SK-N-SH (cell line): ENCODE results near the gene CDC14B. TPM values are rescaled to one million over a fixed set of nuclear protein-coding genes. Genes with fewer than 3 reads are reported as not detected.

Experiments
- CTCF ChIA-PET: fragments of 300-600, 350-600 bp; formaldehyde crosslinking; extraction: SDS; loops from one replicate; lab custom pipeline; 2021; lab: Yijun Ruan, JAX
- POLR2A ChIA-PET: fragments of 350-600 bp; sonication (Branson Sonifier 250); formaldehyde crosslinking; extraction: SDS; loops from one replicate; lab custom pipeline; 2020; ENCODE audit warnings: antibody characterized with exemption, inconsistent platforms; lab: Yijun Ruan, JAX
- DNase-seq: peaks from one replicate; pipeline ENCODE4 v3.0.0; 2012
- H2AFZ ChIP-seq: fragments of 200-600 bp; sonication (generic); 2 replicates; pipeline ENCODE4 v1.8.1; 2016; ENCODE audit warnings: antibody characterized with exemption, mild to moderate bottlenecking, low read depth
- H3F3A ChIP-seq: fragments of 200-600 bp; sonication (generic); replicated peaks from 2 replicates; pipeline ENCODE3; 2016; ENCODE audit warnings: antibody characterized with exemption, mild to moderate bottlenecking; ENCODE audit not compliant: insufficient read depth
- H3K27ac ChIP-seq, 2 experiments: fragments of 200-500 bp in 1 of 2; fragments of 200-600 bp in 1 of 2; sonication (Bioruptor generic) in 1 of 2; sonication (generic), shearing (Covaris generic) in 1 of 2; 2 replicates each; pipeline versions ENCODE4 v1.5.1 to v1.6.1; 2014 to 2016; ENCODE audit warnings: low read depth in 2 of 2, inconsistent platforms in 1 of 2, low read length in 1 of 2, mild to moderate bottlenecking in 1 of 2, mixed read lengths in 1 of 2
- H3K27me3 ChIP-seq: fragments of 200-600 bp; sonication (generic), shearing (Covaris generic); 2 replicates; pipeline ENCODE4 v1.6.1; 2016; ENCODE audit warnings: mixed run types; ENCODE audit not compliant: insufficient read depth
- H3K36me3 ChIP-seq, 2 experiments: fragments of 200-500 bp in 1 of 2; fragments of 200-600 bp in 1 of 2; sonication (Bioruptor generic) in 1 of 2; sonication (generic) in 1 of 2; replicated peaks in 1 of 2; 2 replicates each; pipeline versions ENCODE3 to v1.5.1; 2014 to 2016; ENCODE audit warnings: low read length in 1 of 2, mild to moderate bottlenecking in 1 of 2; ENCODE audit not compliant: insufficient read depth in 2 of 2, control insufficient read depth in 1 of 2
- H3K4me1 ChIP-seq, 2 experiments: fragments of 200-500 bp in 1 of 2; fragments of 200-600 bp in 1 of 2; sonication (Bioruptor generic) in 1 of 2; sonication (generic), shearing (Covaris generic) in 1 of 2; 2 replicates each; pipeline versions ENCODE4 v1.5.1 to v1.6.1; 2014 to 2016; ENCODE audit warnings: low read depth in 1 of 2, low read length in 1 of 2, mixed run types in 1 of 2; ENCODE audit not compliant: insufficient read depth in 2 of 2, control insufficient read depth in 1 of 2
- H3K4me2 ChIP-seq: fragments of 200-600 bp; sonication (generic), shearing (Covaris generic); 2 replicates; pipeline ENCODE4 v1.6.1; 2017; ENCODE audit warnings: mixed run types
- H3K4me3 ChIP-seq, 2 experiments: fragments of 200-500 bp in 1 of 2; fragments of 200-600 bp in 1 of 2; sonication (Bioruptor generic) in 1 of 2; sonication (generic), shearing (Covaris generic) in 1 of 2; 2 replicates each; pipeline versions ENCODE4 v1.5.1 to v1.8.1; 2014 to 2016; ENCODE audit warnings: low read depth in 2 of 2, inconsistent platforms in 1 of 2, low read length in 1 of 2, mild to moderate bottlenecking in 1 of 2, mixed read lengths in 1 of 2, moderate library complexity in 1 of 2
- H3K79me2 ChIP-seq: fragments of 200-600 bp; sonication (generic); 2 replicates; pipeline ENCODE4 v1.8.1; 2017; ENCODE audit warnings: mild to moderate bottlenecking; ENCODE audit not compliant: insufficient read depth
- H3K9ac ChIP-seq: fragments of 200-600 bp; sonication (generic); 2 replicates; pipeline ENCODE4 v1.6.1; 2017; ENCODE audit warnings: mixed run types
- H3K9me2 ChIP-seq: fragments of 200-600 bp; sonication (generic); 2 replicates; pipeline ENCODE4 v1.6.1; 2017; ENCODE audit warnings: mixed run types
- H3K9me3 ChIP-seq: fragments of 200-600 bp; sonication (generic); 2 replicates; pipeline ENCODE4 v1.6.1; 2017; ENCODE audit warnings: mixed run types, mild to moderate bottlenecking, moderate library complexity
- H4K20me1 ChIP-seq: fragments of 200-600 bp; sonication (generic); 2 replicates; pipeline ENCODE4 v1.6.1; 2017; ENCODE audit warnings: mild to moderate bottlenecking, mixed run types; ENCODE audit not compliant: insufficient read depth
- CHD2 ChIP-seq: fragments of 150-350 bp; IDR thresholded peaks from 2 replicates; pipeline ENCODE4 v1.6.1; 2018; ENCODE audit warnings: low read length; ENCODE audit not compliant: partially characterized antibody
- CTCF ChIP-seq: fragments of 200-600 bp; sonication (generic); IDR thresholded peaks from 2 replicates; pipeline ENCODE4 v1.6.1; 2017; ENCODE audit warnings: antibody characterized with exemption, mild to moderate bottlenecking, moderate library complexity
- FOSL2 ChIP-seq: IDR thresholded peaks from 2 replicates; pipeline ENCODE4 v1.4.0; 2012; ENCODE audit warnings: low read depth, mild to moderate bottlenecking, moderate library complexity, borderline replicate concordance
- GABPA ChIP-seq: IDR thresholded peaks from 2 replicates; pipeline ENCODE4 v1.4.0; 2012; ENCODE audit warnings: low read depth, mild to moderate bottlenecking
- GATA2 ChIP-seq: sonication (generic); formaldehyde crosslinking; IDR thresholded peaks from 2 replicates; pipeline ENCODE4 v1.5.0; 2020; ENCODE audit warnings: mild to moderate bottlenecking, missing genetic modification reagents
- IRF3 ChIP-seq: fragments of 150-350 bp; IDR thresholded peaks from 2 replicates; pipeline ENCODE4 v1.6.1; 2016; ENCODE audit warnings: mild to moderate bottlenecking, low read depth, low read length
- MAX ChIP-seq: IDR thresholded peaks from 2 replicates; pipeline ENCODE4 v1.4.0; 2012; ENCODE audit warnings: low read depth
- MXI1 ChIP-seq: IDR thresholded peaks from 2 replicates; pipeline ENCODE4 v1.6.1; 2012; ENCODE audit warnings: mild to moderate bottlenecking, low read depth, low read length, improper control_type of control experiment
- NRF1 ChIP-seq: IDR thresholded peaks from 2 replicates; pipeline ENCODE4 v1.6.1; 2012; ENCODE audit warnings: low read depth, mild to moderate bottlenecking, low read length
- PBX3 ChIP-seq: IDR thresholded peaks from 2 replicates; pipeline ENCODE4; 2012
- RAD21 ChIP-seq: IDR thresholded peaks from 2 replicates; pipeline ENCODE4 v1.6.1; 2012; ENCODE audit warnings: mild to moderate bottlenecking, low read length
- RCOR1 ChIP-seq: fragments of 150-350 bp; IDR thresholded peaks from 2 replicates; pipeline ENCODE4 v1.6.1; 2017; ENCODE audit warnings: antibody characterized with exemption, low read length
- REST ChIP-seq: IDR thresholded peaks from 2 replicates; pipeline ENCODE4 v1.6.1; 2012; ENCODE audit warnings: mild to moderate bottlenecking, low read depth, low read length, moderate library complexity
- RXRA ChIP-seq: IDR thresholded peaks from 2 replicates; pipeline ENCODE4 v1.4.0; 2012; ENCODE audit warnings: low read depth, mild to moderate bottlenecking, borderline replicate concordance
- SMC3 ChIP-seq: IDR thresholded peaks from 2 replicates; pipeline ENCODE4 v1.6.1; 2012; ENCODE audit warnings: low read depth, low read length, improper control_type of control experiment
- TCF12 ChIP-seq: IDR thresholded peaks from 2 replicates; pipeline ENCODE4 v1.4.0; 2012
- TEAD4 ChIP-seq: IDR thresholded peaks from 2 replicates; pipeline ENCODE4 v1.4.0; 2012; ENCODE audit warnings: mild to moderate bottlenecking, borderline replicate concordance; ENCODE audit not compliant: insufficient read depth
- USF1 ChIP-seq: IDR thresholded peaks from 2 replicates; pipeline ENCODE4 v1.4.0; 2012; ENCODE audit warnings: low read depth, borderline replicate concordance
- WGBS: methylation state at CpG from one replicate; pipeline ENCODE4 v1.1.6; 2017; ENCODE audit warnings: low lambda C conversion rate; 5-methylcytosine and 5-hydroxymethylcytosine counted together
- polyA plus RNA-seq, 3 experiments: library from polyadenylated mRNA; depleted of rRNA; stranded (reverse); fragments of >200 nt; gene quantifications; 2 replicates each; pipeline ENCODE4 v1.2.3, GENCODE V29; 2012

CDC14B gene
- polyA plus RNA-seq, 1 of the 3 experiments (the other 2 are of a cell fraction) = 10.1 TPM

- no peak overlapping the region for H3K4me2 ChIP-seq
- H3K9me2 ChIP-seq = no peaks in the 10 kb centered on the region
- CTCF ChIA-PET = no interaction called here
- peaks cover 0 to 7% of the 10 kb centered on the region in 2 experiments; a peak in 1 of 4 replicates for H3K4me1 ChIP-seq
- POLR2A ChIA-PET = no interaction called here
- WGBS = 69% methylated on average over 5 of the region's 5 CpGs
- no peak overlapping the region for H2AFZ ChIP-seq
- no peaks in the 10 kb centered on the region for H3K9me3 ChIP-seq
- H3K27ac ChIP-seq = no peak overlapping the region
- no peak for DNase-seq
- no peaks in the 10 kb centered on the region for H4K20me1 ChIP-seq
- H3K36me3 ChIP-seq = peaks cover 22 to 40% of the 10 kb centered on the region in 2 experiments
- no peaks in the 10 kb centered on the region for H3K27me3 ChIP-seq
- no peaks in the 10 kb centered on the region; the same call in 1 of the 2 replicates for H3K79me2 ChIP-seq
- H3K4me3 ChIP-seq = no peak overlapping the region
- no peak overlapping the region for H3K9ac ChIP-seq
- TF ChIP-seq USF1 (no peak), CTCF (no peak), RCOR1 (no peak), RAD21 (no peak), GABPA (no peak), RXRA (no peak), SMC3 (no peak), CHD2 (no peak), PBX3 (no peak), IRF3 (no peak), MAX (no peak), MXI1 (no peak), NRF1 (no peak), TEAD4 (no peak), FOSL2 (no peak), REST (no peak), TCF12 (no peak), GATA2 (CRISPR knock-in tag) (no peak)
- H3F3A ChIP-seq = peaks cover 14% of the 10 kb centered on the region
These were observed 143.1 kb downstream of the CDC14B start for GRCh38 chr9:96476591-96476990.
